T-cell (primary cell): ENCODE measurements around the gene GMEB1. TPM values are rescaled to one million over a fixed set of nuclear protein-coding genes. Genes with fewer than 3 reads are reported as not detected.

Experiments used
- total RNA-seq, 35 experiments: library from RNA in 6 of 35; stranded (reverse) in 6 of 35; fragments of 120-200 nt in 1 of 35; gene quantifications; one replicate each; pipeline versions ENCODE4 v1.2.1 to v1.2.4 and lab custom pipeline; 2013 to 2026

The GMEB1 gene
- total RNA-seq, 5 donors from 2014 or later (not counting 1 experiment from before 2014, with no cell fraction given) = 15.2 to 19.0 (median 18.4) TPM

Other genes starting within 250 kb of the GMEB1 start
- gene RCC1, start 162.7 kb upstream of the GMEB1 start, total RNA-seq = 10 to 100 TPM; 13.1 to 23.2 (median 19.7) TPM
- gene TRNAU1AP, start 115.7 kb upstream of the GMEB1 start, total RNA-seq = 10 to 100 TPM; 28.6 to 47.6 (median 41.3) TPM
- not detected for gene RAB42, start 76.5 kb upstream of the GMEB1 start, total RNA-seq
- gene TAF12, start 25.7 kb upstream of the GMEB1 start, total RNA-seq = 10 to 100 TPM; 17.3 to 22.7 (median 20.6) TPM
- gene RNU11, start 20.2 kb upstream of the GMEB1 start, total RNA-seq = not detected
- 10 to 100 TPM; 61.3 to 77.3 (median 67.0) TPM for gene YTHDF2, start 68.2 kb downstream of the GMEB1 start, total RNA-seq
- not detected for gene OPRD1, start 143.4 kb downstream of the GMEB1 start, total RNA-seq
- gene EPB41, start 245.8 kb downstream of the GMEB1 start, total RNA-seq = 100 to 1,000 TPM; 199 to 257 (median 241) TPM